Measurements from ENCODE around the gene TRIO.

The TRIO gene

DNA sequence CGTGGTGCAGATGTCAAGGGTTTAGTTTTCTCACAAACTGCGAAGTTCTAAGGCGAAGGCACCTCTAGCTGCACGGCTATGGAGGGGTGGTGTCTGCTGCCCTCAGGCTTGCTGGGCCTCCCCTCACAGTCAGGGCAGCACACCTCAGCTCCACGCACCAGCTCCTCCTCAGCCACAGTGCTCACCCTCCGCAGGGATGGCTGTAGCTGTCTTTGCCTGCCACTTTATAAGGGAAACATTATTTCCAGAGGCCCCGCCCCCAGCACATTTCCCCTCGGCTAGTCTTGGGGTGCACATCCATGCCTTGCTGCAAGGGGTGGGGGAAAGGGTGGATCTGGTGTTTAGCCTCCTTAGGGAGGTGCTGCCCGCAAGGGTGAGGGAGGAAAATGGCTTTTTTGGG, 154.6 kb downstream of the TRIO start:
- no peak for DNase-seq (ENCODE audit: low spot score)

DNA sequence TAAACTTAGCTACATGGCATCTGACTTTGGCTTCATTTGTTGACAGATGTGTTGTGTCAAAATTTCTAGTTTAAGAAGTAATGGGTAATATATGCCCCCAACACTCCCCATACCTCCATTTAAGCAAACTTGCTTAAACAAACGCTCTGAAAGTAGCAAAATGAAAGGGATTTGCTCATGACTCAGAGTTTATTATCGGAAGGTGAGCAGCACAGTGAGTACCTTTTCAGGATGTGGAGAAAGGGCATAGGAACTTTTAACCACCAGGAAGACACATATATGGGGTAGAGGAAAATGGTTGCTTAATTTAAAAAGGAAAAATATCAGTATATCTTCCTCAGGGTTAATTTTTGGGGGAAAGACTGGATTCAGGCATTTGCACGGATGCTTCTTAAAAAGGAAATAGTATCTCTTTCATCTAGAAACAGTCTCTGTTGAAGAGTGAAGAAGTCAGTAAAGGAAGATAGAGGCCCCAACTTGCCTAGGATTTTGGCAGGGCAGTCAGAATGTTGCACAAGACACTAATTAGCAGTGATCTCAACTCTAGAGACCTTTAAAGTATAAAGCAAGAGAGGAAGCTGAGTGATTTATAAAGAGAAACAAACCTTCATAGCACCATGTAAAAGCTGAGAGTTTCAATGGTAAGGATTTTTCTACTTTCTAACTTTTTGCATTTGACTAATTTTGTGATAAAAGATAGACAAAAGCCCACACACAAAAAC, 155.1 kb downstream of the TRIO start:
- no peak for DNase-seq (ENCODE audit: low spot score)

DNA sequence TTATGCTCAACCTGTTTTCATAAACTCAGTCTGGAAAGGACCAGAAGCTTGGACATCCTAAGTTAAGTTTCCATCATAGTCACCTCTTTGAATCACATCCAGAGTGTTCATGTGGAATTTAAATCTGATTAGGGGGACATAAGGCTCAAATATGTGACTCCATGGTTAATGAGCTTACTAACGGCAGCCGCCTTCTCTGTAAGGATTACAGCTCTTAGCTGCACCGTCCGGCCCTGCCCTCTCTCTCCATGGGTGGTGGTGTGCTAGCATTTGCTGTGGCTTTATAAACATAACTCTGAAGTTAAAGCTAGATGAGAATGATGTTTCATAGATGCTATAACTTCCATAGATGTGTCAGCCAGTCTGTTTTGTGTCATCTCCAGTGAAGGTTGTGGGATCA, 156.5 kb downstream of the TRIO start:
- DNase-seq (ENCODE audit: low spot score), result no peak

DNA sequence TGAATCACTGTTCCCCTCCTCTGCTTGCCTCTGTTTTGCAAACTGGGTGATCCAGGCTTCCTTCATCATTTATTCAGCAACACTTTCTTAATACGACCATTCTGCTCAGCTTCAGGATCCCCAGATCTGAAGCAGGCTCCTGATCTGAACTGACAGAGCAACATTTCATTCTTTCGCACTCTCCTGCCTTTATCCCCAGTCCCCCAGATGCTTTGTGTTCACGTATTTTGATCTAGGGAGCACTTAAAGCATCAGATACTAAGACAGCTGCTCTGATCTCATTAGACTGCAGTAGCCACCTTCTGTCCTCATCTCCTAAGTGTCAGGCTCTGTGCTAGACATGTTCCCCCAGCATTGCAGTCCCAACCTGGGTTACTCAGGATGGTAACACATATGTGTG, 158.0 kb downstream of the TRIO start:
- DNase-seq (ENCODE audit: low spot score), result no peak

DNA sequence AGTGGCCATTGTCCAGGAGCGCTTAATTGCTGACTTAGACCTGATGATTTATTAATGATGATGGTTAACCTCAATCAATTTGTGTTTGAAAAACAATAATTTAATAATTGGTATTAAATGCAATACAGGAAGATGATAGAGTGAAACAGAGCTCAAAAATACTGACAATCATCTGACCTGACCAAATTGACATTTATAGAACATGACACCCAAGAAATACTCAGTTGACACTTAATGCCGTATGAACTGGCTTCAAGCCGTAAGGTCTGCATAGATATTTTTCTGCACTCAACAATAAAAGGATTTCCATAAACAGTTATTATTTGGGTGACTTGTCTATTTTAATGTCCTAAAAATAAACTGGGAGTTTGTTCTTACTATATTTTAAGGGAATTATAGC, 159.2 kb downstream of the TRIO start:
- DNase-seq (ENCODE audit: low spot score), result no peak

DNA sequence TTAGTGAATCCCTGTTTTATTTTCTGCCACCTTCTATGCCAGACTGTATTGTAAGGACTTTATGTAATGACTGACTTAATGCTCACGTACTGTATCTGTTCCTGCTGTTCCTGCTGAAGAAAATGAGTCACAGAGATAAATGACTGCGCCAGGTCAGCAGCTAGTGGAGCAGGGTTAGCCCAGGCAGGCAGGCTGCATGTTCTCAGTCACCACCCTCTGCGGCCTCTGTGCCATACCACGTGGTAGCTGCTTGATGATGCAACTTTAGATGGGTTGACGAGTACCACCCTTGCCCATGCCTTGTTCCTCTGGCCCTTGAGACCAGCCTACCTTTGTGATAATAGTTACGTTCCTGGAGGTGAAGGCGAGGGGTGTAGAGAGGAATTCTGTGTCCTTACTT, 161.9 kb downstream of the TRIO start:
- DNase-seq (ENCODE audit: low spot score), result no peak

DNA sequence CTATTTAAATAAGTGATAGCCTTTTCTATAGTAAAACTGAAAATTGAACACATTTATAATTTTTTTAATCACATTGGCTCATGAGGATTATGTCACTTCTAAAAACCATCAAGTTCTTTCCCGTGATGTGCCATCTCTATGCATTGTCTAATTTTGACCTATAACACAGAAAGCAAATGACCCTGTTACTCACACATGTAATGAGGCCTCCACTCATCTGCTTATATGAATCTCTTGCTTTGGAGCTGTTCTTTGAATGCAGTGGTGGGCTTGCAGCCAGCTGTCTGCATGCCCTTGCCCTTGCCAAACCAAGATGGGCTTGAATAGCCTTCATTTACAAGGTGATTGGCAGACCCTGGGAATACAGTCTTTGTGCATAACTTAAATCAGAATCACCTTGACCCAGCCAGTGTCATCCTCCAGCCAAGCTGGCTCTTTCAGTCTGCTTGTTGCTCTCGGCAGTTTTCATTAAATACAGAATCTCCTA, 163.2 kb downstream of the TRIO start:
- DNase-seq (ENCODE audit: low spot score), result no peak

DNA sequence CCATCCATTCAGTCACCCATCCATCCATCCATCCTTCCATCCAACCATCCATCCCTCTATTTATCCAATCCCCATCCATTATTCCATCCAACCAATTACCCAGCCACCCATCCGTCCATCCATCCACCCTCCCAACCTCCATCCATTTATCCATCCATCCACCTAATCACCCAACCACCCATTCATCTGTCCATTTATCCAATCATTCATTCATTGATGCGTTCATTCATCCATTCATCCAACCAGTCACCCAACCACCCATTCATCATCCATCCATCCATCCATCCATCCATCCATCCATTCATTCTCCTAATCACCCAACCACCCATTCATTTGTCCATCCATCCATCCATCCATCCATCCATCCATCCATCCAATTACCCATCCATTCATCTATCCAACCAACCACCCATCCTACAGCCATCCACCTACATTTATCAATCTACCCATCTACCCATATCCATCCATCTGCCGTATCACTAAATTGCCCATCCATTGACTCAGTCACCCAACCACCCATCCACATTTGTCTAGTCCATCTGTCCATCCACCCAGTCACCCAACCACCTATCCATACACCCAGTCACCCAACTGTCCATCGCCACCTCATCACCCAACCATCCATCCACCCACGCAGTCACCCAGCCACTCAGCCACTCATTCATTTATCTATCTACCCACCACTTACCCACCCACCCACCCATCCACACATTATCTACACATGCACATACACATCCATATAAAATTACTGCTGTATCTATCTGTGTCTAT, 165.4 kb downstream of the TRIO start:
- DNase-seq (ENCODE audit: low spot score), result no peak

DNA sequence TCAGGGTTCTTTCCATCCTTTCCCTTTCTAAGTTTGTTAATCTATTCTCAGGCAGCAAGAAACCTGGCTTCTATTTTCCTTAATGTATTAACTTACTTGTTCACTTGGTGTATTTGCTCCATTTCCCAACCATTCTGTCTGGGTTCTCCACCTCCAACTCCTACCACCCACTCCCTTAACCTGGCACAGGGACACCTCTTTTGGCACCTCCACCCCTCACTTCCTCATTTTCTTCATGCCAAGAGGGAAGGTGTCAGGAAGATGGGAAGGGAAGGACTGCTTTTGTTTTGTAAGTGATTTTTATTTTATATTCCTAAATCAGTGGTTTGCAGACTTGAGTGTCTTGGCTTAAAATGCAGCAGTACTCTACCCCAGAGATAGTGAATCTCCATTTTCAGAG, 166.1 kb downstream of the TRIO start:
- DNase-seq (ENCODE audit: low spot score), result no peak

DNA sequence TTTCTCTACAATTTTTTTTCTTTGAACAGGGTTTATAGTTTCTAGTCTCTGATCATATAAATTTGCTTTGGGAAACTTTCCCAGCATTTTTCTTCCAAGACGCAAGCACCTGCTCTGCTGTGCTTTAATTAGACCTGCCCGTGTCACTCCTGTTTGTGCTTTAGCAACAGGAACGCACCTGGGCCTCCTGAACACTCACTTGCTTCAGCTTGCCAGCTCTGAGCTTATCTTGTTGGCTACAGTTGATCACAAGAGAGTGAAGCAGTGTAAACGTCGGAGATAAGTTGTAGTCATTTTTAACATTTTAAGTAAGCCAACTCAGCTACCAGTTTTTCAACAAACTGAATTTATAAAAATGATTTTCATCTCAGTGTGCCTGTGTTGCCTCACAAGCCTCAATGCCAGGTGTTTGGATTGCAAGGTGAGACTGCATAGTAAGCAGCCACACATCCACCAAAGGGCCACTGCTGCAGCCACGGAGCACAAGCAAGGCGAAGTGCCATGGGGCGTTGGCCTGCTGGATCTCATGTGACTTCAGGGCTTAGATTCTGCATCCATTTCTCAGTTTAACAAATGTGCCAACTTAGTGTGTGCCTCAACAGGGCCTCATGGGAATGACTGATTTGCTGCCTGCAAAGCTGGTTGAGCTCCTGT, 166.9 kb downstream of the TRIO start:
- DNase-seq (ENCODE audit: low spot score), result no peak

DNA sequence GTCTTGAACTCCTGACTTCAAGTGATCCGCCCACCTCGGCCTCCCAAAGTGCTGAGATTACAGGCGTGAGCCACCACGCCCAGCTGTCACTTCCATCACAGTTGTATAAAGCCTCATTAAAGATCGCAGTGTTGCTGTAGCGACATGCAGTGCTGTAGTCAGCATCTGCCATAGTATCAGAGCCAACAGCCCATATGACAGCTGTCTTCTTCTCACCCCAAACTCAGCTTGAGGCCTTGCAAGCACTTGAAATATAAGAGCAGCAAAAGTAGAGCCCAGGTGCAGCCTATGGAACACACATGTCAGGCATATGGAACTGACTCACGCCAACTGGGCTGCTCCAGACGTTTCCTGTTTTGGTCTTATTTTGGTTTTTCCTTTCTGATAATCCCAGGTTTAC, 167.8 kb downstream of the TRIO start:
- DNase-seq (ENCODE audit: low spot score), result no peak

DNA sequence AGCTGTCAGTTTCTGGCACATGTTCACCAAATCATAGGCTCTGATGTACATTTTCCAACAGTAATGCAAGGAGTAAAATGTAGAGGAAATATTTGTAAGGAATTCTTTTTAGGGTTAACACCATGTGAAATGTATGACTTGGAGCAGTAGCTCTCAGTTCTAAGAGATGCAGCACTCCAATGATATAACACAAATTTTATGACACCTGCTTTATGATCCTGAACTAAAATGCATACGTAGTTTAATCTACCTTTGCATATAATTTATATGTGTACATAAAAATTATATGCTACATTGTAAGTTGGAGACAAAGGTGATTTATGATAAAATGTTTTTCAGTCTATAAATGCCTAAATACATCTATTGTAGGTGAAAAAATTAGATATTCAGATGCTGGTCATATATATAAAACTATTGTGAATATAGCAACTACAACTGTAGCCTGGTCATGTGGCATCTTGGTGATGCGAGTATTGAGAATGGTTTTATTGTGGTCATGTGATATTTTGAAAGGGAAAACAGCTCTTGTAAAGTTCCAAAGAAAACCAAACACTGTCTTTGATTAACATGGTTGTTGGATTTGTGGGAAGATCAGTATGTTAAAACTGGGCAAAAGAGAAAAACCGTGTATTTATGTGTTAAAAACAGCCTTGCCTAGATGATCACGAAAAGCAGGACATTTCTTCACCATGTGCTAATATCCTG, 171.0 kb downstream of the TRIO start:
- no peak for DNase-seq (ENCODE audit: low spot score)

DNA sequence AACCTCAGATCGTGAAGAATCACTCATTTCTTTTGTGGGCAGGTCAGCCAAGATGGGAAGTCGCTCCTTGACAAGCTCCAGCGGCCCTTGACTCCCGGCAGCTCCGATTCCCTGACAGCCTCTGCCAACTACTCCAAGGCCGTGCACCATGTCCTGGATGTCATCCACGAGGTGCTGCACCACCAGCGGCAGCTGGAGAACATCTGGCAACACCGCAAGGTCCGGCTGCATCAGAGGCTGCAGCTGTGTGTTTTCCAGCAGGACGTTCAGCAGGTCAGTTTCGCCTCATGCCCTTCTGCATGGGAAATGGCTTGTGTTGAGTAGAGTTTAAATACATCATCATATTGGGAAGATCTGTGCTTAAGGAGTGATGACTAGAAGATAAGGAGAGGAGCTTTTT, 173.3 kb downstream of the TRIO start:
- DNase-seq (ENCODE audit: low spot score), result no peak

DNA sequence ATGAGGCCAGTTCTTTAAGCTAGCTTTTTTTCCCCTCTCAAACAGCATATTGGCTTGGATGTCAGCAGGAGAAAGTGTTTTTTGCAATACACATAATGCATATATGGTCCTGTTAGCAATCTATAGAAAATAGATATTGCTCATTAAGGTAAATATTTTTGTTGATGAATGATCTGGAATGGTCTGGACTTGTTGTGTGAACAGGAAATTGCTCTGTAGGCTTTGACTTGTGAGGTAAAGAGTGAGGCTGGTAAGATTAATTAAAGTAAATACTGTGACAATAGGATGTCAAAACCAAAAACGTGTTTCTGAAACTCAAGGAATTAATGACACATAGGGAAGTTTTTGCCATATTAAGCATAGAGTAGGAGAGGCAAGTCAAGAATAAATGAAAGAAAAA, 176.0 kb downstream of the TRIO start:
- no peak for DNase-seq (ENCODE audit: low spot score)

DNA sequence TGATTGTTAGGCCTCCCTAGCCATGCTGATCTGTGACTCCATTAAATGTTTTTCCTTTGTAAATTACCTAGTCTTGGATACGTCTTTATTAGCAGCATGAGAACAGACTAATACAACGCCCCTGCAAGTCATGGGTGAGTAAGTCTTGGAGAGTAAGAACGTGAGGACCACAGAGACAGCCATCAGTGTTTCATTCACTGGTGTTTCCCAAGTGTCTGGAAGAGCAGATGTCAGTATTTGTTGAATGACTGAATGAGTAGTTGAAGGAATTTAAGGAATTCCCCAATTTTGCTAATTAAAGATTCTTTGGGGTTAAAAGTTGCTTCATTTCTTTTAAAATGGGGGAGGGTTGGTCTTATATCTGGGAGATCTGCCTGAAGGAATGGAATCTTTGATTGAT, 178.8 kb downstream of the TRIO start:
- no peak for DNase-seq (ENCODE audit: low spot score)

DNA sequence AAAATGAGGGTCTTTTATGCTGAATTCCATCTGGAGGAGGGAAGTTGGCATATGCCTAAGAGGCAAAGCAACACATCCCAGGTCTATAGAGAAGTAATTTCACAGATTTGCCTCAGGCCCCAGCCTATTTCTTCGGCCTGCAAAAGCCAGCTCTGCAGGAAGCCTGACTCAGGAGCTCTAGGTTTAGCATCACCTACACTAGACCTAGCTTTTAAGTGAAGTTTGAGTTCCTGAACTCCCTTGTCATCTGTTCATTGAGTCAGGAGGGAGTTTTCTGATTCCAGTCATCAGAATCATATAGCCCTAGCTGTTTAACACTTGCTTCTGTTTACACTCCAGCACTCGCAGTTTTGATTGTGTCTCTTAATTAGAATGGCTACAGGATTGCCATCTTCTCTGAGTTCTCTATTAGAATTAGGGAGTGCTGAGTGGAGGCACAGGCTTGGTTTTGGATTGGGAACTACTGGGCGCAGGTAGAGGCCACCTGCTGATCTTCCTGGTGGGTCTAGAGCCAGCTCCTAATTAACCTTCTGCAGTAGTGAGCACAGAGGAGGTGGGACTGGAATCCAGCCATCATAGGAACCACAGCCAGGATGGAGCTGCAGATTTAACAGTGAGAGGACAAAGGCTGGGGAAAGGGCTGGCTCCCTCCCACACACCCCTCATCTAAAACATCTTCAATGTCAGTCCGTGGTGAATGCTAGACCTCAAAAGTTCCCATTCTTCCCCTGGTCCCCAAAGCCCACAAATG, 179.5 kb downstream of the TRIO start:
- DNase-seq (ENCODE audit: low spot score), result no peak

DNA sequence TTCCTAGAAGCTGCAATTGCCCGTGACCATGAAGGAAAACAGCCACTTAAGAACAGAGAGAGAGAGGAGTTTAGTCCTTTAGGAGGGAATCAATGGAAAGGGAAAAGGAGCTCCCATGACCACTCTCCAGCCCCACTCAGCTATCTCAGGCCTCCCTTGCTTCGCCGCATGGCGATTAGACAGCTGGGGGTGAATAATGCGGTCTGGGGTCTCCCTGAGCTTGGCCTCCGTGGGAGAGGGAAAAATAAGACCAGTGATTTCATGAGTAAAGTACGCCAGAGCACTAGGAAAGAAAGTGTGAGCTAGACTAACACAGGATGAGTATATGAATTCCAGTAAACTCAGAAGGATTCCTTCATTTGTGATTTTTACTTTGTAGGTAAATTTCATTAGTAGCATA, 180.3 kb downstream of the TRIO start:
- DNase-seq (ENCODE audit: low spot score), result no peak

DNA sequence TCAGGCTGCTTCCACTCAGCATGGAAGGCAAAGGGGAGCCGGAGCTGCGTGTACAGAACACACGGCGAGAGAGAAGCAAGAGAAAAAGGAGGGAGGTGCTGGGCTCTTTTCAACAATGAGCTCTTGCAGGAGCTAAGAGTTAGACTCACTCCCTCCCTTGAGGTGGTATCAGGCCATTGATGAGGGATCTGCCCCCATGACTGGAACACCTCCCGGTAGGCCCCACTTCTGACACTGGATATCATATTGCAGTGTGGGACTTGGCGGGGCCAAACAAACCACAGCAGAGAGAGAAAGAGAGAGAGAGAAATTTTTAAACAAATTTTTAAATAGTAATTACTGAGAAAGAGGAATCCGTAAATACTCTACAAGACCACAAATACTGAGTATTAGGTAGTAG, 182.2 kb downstream of the TRIO start:
- no peak for DNase-seq (ENCODE audit: low spot score)

DNA sequence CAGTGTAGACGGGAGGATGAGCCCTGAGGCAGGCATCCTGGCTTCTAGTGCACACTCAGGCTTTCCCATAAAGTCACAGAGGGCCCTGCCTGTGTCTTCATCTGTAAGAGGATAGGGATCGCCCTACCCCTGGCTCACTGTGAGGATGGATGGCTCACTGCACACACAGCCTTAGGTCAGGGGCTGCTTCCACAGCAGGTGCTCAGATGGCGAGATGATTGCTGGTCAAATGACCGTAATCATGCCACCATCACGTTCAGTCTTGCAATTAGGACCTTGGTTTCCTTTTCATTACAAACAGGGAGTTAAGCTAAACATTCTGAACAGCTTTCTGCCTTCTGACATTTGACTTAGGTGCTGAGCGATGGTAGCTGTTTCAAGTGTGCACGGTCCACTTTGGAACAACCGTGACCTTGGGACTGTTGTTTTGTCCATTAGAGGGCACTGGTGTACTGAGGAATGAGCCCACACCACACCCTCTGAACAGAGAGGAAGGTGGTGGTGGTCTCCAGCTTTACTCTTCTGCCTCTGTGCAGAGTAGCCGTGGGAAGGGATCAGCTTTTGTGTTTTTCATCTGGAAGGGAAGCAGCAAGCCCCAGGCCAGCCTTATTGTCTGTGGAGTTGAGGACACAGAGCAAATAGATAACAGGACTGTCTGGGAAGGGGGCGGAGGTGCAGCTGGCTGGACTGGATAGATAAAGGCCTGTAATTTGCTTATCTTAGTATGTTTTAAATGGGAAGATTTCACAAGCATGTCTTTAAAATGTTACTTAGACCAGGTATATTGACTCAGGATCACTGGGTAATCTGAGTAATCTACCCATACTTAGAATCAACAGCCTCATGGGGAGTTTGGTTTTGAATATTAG, 183.1 kb downstream of the TRIO start:
- DNase-seq (ENCODE audit: low spot score), result peak; percentile 36

DNA sequence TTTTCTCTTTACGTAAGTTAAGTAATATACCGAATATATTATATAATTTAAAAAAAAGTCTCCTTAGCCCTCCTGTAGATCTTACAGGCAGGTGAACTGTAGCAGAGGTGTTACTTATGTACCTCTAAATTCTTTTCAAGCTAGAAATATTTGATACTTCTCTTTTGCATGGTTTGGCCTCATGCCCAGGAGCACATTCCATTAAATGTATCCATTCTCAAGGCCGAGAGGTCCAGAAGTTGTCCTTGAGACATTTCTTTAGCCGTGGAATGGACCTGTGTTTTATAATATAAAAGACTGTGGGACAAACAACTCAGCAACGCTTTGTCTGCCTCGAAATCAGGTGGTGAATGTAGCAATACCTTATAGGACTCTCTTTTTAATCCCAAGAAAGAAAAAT, 184.5 kb downstream of the TRIO start:
- no peak for DNase-seq (ENCODE audit: low spot score)

DNA sequence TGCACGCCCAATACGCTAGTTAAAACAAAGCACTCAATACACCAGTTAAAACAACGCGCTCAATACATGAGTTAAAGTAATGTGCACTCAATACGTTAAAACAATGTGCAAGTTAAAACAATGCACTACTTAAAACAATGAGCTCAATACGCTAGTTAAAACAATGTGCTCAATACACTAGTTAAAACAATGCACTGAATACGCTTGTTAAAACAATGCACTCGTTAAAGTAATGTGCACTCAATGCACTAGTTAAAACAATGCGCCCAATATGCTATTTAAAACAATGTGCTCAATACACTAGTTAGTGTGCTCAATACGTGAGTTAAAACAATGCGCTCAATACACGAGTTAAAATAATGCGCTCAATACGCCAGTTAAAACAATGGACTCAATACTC, 185.0 kb downstream of the TRIO start:
- no peak for DNase-seq (ENCODE audit: low spot score)

Measured in iPS-NIHi11 (cell line).